Esophagus muscularis mucosa (tissue), 4 donors: ENCODE data around the gene NBPF3.

Experiments
- EP300 ChIP-seq: sonication (generic); formaldehyde crosslinking; IDR thresholded peaks from one replicate; pipeline ENCODE4 v1.6.1; 2017; ENCODE audit warnings: antibody characterized with exemption
- POLR2A ChIP-seq: fragments of 450-650 bp; IDR thresholded peaks from one replicate; pipeline ENCODE4 v1.6.1; 2017; ENCODE audit warnings: antibody characterized with exemption, moderate library complexity, mild to moderate bottlenecking, low read depth
- TF ChIP-seq, protein P1 (sequence below), 3 experiments: fragments of 200-600 bp in 2 of 3; fragments of 450-650 bp in 1 of 3; sonication (generic) in 2 of 3; IDR thresholded peaks; one replicate each; pipeline ENCODE4 v1.5.1; 2017 to 2019; ENCODE audit warnings: antibody characterized with exemption in 3 of 3, mild to moderate bottlenecking in 2 of 3, moderate library complexity in 1 of 3

DNA sequence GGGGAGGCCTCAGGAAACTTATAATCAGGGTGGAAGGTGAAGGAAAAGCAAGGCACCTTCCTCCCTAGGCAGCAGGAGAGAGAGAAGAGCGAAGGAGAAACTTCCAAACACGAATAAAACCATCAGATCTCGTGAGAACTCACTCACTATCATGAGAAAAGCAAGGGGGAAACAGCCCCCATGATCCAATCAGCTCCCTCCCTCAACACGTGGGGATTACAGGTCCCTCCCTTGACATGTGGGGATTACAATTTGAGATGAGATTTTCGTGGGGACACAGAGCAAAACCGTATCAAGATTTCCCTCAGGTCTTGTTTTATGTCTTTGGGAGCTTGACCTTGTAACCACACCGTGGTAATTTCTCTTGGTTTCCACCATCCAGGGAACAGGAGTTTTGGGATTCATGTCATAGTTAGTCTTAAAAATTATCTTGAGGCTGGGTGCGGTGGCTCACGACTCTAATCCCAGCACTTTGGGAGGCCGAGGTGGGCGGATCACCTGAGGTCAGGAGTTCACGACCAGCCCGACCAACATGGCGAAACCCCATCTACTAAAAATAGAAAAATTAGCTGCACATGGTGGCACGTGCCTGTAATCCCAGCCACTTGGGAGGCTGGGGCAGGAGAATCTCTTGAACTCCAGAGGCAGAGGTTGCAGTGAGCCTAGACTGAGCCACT lies 47.2 kb upstream of the NBPF3 start:
- TF ChIP-seq POLR2A = no peak
- TF ChIP-seq, protein P1, sequence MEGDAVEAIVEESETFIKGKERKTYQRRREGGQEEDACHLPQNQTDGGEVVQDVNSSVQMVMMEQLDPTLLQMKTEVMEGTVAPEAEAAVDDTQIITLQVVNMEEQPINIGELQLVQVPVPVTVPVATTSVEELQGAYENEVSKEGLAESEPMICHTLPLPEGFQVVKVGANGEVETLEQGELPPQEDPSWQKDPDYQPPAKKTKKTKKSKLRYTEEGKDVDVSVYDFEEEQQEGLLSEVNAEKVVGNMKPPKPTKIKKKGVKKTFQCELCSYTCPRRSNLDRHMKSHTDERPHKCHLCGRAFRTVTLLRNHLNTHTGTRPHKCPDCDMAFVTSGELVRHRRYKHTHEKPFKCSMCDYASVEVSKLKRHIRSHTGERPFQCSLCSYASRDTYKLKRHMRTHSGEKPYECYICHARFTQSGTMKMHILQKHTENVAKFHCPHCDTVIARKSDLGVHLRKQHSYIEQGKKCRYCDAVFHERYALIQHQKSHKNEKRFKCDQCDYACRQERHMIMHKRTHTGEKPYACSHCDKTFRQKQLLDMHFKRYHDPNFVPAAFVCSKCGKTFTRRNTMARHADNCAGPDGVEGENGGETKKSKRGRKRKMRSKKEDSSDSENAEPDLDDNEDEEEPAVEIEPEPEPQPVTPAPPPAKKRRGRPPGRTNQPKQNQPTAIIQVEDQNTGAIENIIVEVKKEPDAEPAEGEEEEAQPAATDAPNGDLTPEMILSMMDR (IDR thresholded peaks at IDR 0.05) = no peak
- TF ChIP-seq EP300 = no peak
